ENCODE measurements around the gene CSTPP1. TPM values are rescaled to one million over a fixed set of nuclear protein-coding genes. Genes with fewer than 3 reads are reported as not detected.

The CSTPP1 gene
- total and polyA plus RNA-seq, 2 donors (not counting 1 experiment from before 2014, with no cell fraction given): 15.5 to 34.1 TPM

DNA sequence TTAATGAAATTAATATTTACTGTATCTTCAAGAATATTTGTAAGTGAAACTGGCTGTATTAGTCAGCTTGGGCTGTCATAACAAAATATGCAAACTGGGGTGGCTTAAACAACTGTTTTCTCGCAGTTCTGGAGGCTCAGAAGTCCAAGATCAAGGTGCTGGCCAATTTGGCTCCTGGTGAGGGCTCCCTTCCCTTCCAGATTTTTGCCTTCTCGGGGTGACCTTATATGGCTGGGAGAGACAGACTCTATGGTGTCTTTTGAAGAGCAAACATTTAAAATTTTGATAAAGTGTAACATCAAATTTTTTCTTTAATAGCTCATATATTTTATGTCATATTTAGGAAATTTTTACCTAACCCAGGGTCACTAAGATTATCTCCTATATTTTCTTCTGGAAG, 30.2 kb downstream of the CSTPP1 start:
- no peaks in the 10 kb centered on the region for H3K27me3 ChIP-seq (ENCODE audit: control insufficient read depth, insufficient read depth, low read length)
- H3K4me2 ChIP-seq (ENCODE audit: extremely low read depth, insufficient read depth, low read length): no peak overlapping the region
- H3K27ac ChIP-seq (ENCODE audit: insufficient read depth, low read length): no peak overlapping the region
- no peaks in the 10 kb centered on the region for H3K36me3 ChIP-seq (ENCODE audit: control insufficient read depth, insufficient read depth, low read length)
- H3K9ac ChIP-seq (ENCODE audit: insufficient read depth, low read length): no peak overlapping the region
- no peak overlapping the region for H2AFZ ChIP-seq (ENCODE audit: low read length)
- no peaks in the 10 kb centered on the region for H3K9me3 ChIP-seq (ENCODE audit: control insufficient read depth, insufficient read depth, low read depth, low read length)
- H4K20me1 ChIP-seq (ENCODE audit: control insufficient read depth, extremely low read depth, insufficient read depth, low read length): no peaks in the 10 kb centered on the region
- no peaks in the 10 kb centered on the region for H3K4me1 ChIP-seq (ENCODE audit: control insufficient read depth, extremely low read depth, insufficient read depth, low read length)
- TF ChIP-seq EZH2 (IDR thresholded peaks at IDR 0.05; ENCODE audit: low read length, missing control alignments) (no peak), CTCF (conservative IDR thresholded peaks at IDR 0.05 in 1 of 2, IDR thresholded peaks at IDR 0.05 in 1 of 2; ENCODE audit: low read depth in 1 of 2, low read length in 2 of 2) (no peak)
- no peak overlapping the region for H3K4me3 ChIP-seq (replicated peaks in 1 of 4; ENCODE audit: control extremely low read depth in 1 of 4, insufficient read depth in 1 of 4, low read depth in 3 of 4, low read length in 4 of 4)
- no peaks in the 10 kb centered on the region for H3K79me2 ChIP-seq (ENCODE audit: control insufficient read depth, insufficient read depth, low read length)
- DNase-seq (ENCODE audit: low read depth in 2 of 2): no peak

- Histone ChIP-seq H3K27me3 (ENCODE audit: control insufficient read depth, insufficient read depth, low read length) (no peaks in the 10 kb centered on the region), H3K36me3 (ENCODE audit: control insufficient read depth, insufficient read depth, low read length) (no peaks in the 10 kb centered on the region), H3K4me1 (ENCODE audit: control insufficient read depth, extremely low read depth, insufficient read depth, low read length) (no peaks in the 10 kb centered on the region), H3K4me2 (ENCODE audit: extremely low read depth, insufficient read depth, low read length) (no peak overlapping the region), H3K9ac (ENCODE audit: insufficient read depth, low read length) (no peak overlapping the region), H3K79me2 (ENCODE audit: control insufficient read depth, insufficient read depth, low read length) (no peaks in the 10 kb centered on the region), H4K20me1 (ENCODE audit: control insufficient read depth, extremely low read depth, insufficient read depth, low read length) (no peaks in the 10 kb centered on the region), H3K4me3 (replicated peaks in 1 of 4; ENCODE audit: control extremely low read depth in 1 of 4, insufficient read depth in 1 of 4, low read depth in 3 of 4, low read length in 4 of 4) (no peak overlapping the region), H2AFZ (ENCODE audit: low read length) (no peak overlapping the region), H3K27ac (ENCODE audit: insufficient read depth, low read length) (no peak overlapping the region), H3K9me3 (ENCODE audit: control insufficient read depth, insufficient read depth, low read depth, low read length) (no peaks in the 10 kb centered on the region)
- DNase-seq (ENCODE audit: low read depth in 2 of 2): no peak
- TF ChIP-seq EZH2 (IDR thresholded peaks at IDR 0.05; ENCODE audit: low read length, missing control alignments) (no peak), CTCF (conservative IDR thresholded peaks at IDR 0.05 in 1 of 2, IDR thresholded peaks at IDR 0.05 in 1 of 2; ENCODE audit: low read depth in 1 of 2, low read length in 2 of 2) (no peak)
Measured at GRCh38 chr11:46967962-46968361, 31.4 kb downstream of the CSTPP1 start.

DNA sequence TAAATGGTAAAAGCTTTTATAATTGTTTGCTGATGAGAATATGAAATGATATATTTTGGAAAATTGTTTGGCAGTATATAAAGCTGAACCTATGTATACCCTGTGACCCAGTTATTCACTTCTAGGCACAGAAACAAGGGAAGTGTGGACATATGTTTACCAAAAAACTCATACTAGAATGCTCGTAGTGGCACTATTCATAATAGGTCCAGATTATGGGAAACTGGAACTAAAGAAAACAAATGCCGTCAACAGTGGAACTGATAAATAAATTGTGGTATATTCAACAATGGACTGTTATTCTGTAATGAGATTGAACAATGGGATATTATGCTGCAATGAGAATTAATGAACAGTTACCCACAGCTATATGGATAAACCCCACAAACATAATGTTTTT, 32.8 kb downstream of the CSTPP1 start:
- DNase-seq (ENCODE audit: low read depth in 2 of 2): no peak
- Histone ChIP-seq H4K20me1 (ENCODE audit: control insufficient read depth, extremely low read depth, insufficient read depth, low read length) (no peaks in the 10 kb centered on the region), H3K27ac (ENCODE audit: insufficient read depth, low read length) (no peak overlapping the region), H3K36me3 (ENCODE audit: control insufficient read depth, insufficient read depth, low read length) (no peaks in the 10 kb centered on the region), H2AFZ (ENCODE audit: low read length) (no peak overlapping the region), H3K79me2 (ENCODE audit: control insufficient read depth, insufficient read depth, low read length) (no peaks in the 10 kb centered on the region), H3K4me3 (replicated peaks in 1 of 4; ENCODE audit: control extremely low read depth in 1 of 4, insufficient read depth in 1 of 4, low read depth in 3 of 4, low read length in 4 of 4) (no peak overlapping the region), H3K9ac (ENCODE audit: insufficient read depth, low read length) (no peak overlapping the region), H3K4me2 (ENCODE audit: extremely low read depth, insufficient read depth, low read length) (no peak overlapping the region), H3K27me3 (ENCODE audit: control insufficient read depth, insufficient read depth, low read length) (no peaks in the 10 kb centered on the region), H3K4me1 (ENCODE audit: control insufficient read depth, extremely low read depth, insufficient read depth, low read length) (no peaks in the 10 kb centered on the region), H3K9me3 (ENCODE audit: control insufficient read depth, insufficient read depth, low read depth, low read length) (no peaks in the 10 kb centered on the region)
- TF ChIP-seq CTCF (conservative IDR thresholded peaks at IDR 0.05 in 1 of 2, IDR thresholded peaks at IDR 0.05 in 1 of 2; ENCODE audit: low read depth in 1 of 2, low read length in 2 of 2) (no peak), EZH2 (IDR thresholded peaks at IDR 0.05; ENCODE audit: low read length, missing control alignments) (no peak)
